Nephron (organoid): Measurements from ENCODE around the gene PARD3.

Experiments used
- H3K27ac Mint-ChIP-seq, 3 experiments: 2 replicates each; pipeline ENCODE4 v1.8.0; 2020; ENCODE audit warnings: mixed read lengths in 3 of 3, mild to moderate bottlenecking in 2 of 3, moderate library complexity in 1 of 3
- H3K27me3 Mint-ChIP-seq: 2 replicates; pipeline ENCODE4 v1.8.0; 2021; ENCODE audit warnings: low read depth, mild to moderate bottlenecking, moderate library complexity, mixed read lengths
- H3K36me3 Mint-ChIP-seq: 2 replicates; pipeline ENCODE4 v1.8.0; 2020; ENCODE audit warnings: low read depth, mixed read lengths
- H3K4me1 Mint-ChIP-seq: 2 replicates; pipeline ENCODE4 v1.8.0; 2020; ENCODE audit warnings: mixed read lengths
- H3K4me3 Mint-ChIP-seq, 3 experiments: 2 replicates each; pipeline ENCODE4 v1.8.0; 2020; ENCODE audit warnings: mild to moderate bottlenecking in 3 of 3, mixed read lengths in 3 of 3, moderate library complexity in 2 of 3
- H3K9me3 Mint-ChIP-seq: 2 replicates; pipeline ENCODE4 v1.8.0; 2020; ENCODE audit warnings: mixed read lengths
- TF ChIP-seq, protein P1 (sequence below), 3 experiments: fragments of 200-600 bp; sonication (generic); IDR thresholded peaks; one replicate each; pipeline ENCODE4 v1.5.0; 2021; ENCODE audit warnings: antibody characterized with exemption in 3 of 3; ENCODE audit not compliant: unreplicated experiment in 3 of 3

The PARD3 gene

DNA sequence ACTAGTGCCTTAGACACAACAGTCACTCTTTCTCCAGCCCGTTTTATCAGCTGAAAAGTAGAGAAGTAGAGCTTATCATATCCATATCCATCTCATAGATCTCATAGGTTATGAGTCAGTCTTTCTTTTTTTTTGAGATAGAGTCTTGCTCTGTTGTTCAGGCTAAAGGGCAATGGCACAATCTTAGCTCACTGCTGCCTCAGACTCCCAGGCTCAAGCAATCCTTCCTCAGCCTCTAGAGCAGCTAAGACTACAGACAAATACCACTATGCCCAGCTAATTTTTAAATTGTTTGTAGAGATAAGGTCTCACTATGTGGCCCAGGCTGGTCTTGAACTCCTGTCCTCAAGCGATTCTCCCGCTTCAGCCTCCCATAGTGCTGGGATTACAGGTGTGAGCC lies 2.5 kb upstream of the PARD3 start:
- no peaks in the 10 kb centered on the region for H3K36me3 Mint-ChIP-seq
- peak overlapping the region in 1 of 3 experiments; percentile 62 for H3K4me3 Mint-ChIP-seq

DNA sequence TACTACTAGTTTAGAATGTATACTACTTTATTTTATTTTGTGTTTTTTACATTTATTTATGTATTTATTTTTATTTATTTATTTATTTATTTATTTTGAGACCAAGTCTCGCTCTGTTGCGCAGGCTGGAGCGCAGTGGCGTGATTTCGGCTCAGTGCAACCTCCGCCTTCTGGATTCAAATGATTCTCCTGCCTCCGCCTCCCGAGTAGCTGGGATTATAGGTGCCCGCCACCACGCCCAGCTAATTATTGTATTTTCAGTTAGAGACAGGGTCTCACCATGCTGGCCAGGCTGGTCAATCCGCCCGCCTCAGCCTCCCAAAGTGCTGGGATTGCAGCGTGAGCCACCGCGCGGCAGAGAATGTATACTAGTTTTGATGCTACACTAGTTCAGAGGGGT lies 2.0 kb upstream of the PARD3 start:
- H3K4me1 Mint-ChIP-seq = peaks cover 28% of the 10 kb centered on the region
- H3K36me3 Mint-ChIP-seq = no peaks in the 10 kb centered on the region
- H3K9me3 Mint-ChIP-seq = no peaks in the 10 kb centered on the region
- TF ChIP-seq, protein P1, sequence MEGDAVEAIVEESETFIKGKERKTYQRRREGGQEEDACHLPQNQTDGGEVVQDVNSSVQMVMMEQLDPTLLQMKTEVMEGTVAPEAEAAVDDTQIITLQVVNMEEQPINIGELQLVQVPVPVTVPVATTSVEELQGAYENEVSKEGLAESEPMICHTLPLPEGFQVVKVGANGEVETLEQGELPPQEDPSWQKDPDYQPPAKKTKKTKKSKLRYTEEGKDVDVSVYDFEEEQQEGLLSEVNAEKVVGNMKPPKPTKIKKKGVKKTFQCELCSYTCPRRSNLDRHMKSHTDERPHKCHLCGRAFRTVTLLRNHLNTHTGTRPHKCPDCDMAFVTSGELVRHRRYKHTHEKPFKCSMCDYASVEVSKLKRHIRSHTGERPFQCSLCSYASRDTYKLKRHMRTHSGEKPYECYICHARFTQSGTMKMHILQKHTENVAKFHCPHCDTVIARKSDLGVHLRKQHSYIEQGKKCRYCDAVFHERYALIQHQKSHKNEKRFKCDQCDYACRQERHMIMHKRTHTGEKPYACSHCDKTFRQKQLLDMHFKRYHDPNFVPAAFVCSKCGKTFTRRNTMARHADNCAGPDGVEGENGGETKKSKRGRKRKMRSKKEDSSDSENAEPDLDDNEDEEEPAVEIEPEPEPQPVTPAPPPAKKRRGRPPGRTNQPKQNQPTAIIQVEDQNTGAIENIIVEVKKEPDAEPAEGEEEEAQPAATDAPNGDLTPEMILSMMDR (IDR thresholded peaks at IDR 0.05; ENCODE audit: unreplicated experiment in 3 of 3) = no peak
- H3K27me3 Mint-ChIP-seq = peaks cover 12% of the 10 kb centered on the region
- H3K4me3 Mint-ChIP-seq = peak overlapping the region; percentile 78 to 86 (median 85)
- peak overlapping the region in 1 of 3 experiments; percentile 64 for H3K27ac Mint-ChIP-seq

More for the DNA sequence above, 2.5 kb upstream of the PARD3 start:
- H3K9me3 Mint-ChIP-seq = no peaks in the 10 kb centered on the region
- peaks cover 23% of the 10 kb centered on the region for H3K4me1 Mint-ChIP-seq
- H3K27me3 Mint-ChIP-seq = peaks cover 12% of the 10 kb centered on the region
- no peak overlapping the region for H3K27ac Mint-ChIP-seq
- TF ChIP-seq, protein P1 (IDR thresholded peaks at IDR 0.05; ENCODE audit: unreplicated experiment in 3 of 3) = no peak

DNA sequence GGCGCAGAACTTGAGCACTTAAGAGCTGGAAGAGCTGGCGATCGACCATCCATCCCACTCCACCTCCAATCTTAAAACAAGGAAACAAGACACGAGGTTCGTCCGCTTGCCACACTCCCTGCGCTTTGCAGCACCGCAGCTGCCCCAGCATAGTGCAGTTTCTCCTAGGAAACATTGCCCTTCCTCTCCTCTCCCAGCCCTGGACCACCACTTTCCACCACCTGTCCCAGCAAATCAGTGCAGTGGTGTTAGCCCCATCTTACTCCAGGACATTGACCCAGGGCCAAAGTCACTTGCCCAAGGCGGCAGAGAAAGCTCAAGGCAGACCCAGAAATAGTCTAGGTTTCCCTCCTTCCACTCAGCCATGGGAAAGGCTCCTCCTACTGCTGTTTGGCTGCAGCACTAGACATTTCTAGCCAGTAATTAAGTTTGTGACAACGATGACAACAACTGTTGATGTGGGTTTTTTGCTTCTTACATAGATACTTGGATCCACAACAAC lies 1.5 kb upstream of the PARD3 start:
- Mint-ChIP-seq H3K27ac (peak overlapping the region; percentile 64 to 84 (median 77)), H3K4me1 (peaks cover 33% of the 10 kb centered on the region), H3K9me3 (no peaks in the 10 kb centered on the region), H3K27me3 (peaks cover 11% of the 10 kb centered on the region), H3K4me3 (peak overlapping the region; percentile 78 to 86 (median 85)), H3K36me3 (no peaks in the 10 kb centered on the region)
- TF ChIP-seq, protein P1 (IDR thresholded peaks at IDR 0.05; ENCODE audit: unreplicated experiment in 3 of 3) = peak in 1 of 3 experiments; percentile 8

DNA sequence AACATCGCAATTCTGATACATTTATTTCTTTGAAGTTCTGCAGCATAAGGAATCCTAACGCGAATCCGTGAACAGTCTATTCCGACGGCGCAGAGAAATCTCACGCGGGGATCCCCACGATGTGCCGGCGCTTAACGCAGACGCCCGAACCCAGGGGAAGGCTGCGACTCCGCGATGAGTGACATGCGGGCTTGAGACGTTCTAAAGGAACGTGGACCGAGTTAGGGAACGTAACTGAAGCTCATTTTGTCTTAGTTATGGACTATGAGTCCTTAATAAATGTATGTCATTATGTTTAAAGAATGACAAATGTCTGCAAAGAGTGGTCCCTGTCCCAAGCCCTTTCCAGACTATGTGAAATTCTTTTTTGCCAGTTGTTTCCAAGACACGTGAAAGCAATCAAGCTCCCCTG lies 995 bp upstream of the PARD3 start:
- Mint-ChIP-seq H3K4me3 (peak overlapping the region; percentile 78 to 86 (median 85)), H3K9me3 (no peaks in the 10 kb centered on the region)

DNA sequence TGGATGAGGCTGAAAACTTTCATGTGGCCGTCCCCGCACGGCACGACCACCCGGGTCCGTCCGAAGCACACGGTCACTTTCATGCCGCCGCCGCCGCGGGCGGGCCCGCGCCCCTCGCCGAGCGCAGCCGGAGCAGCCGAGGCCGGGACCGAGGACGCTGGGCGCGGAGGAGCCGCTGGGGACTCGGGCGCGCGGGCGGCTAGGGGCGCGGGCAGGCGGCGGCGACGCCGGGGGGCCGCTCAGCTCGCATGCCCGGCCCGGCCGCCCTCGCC lies 247 bp downstream of the PARD3 start:
- no peaks in the 10 kb centered on the region for H3K36me3 Mint-ChIP-seq
- H3K4me1 Mint-ChIP-seq = peaks cover 49% of the 10 kb centered on the region
- H3K27me3 Mint-ChIP-seq = peaks cover 9% of the 10 kb centered on the region
- TF ChIP-seq, protein P1 (IDR thresholded peaks at IDR 0.05; ENCODE audit: unreplicated experiment in 3 of 3) = no peak
- H3K27ac Mint-ChIP-seq = peak overlapping the region in 1 of 3 experiments; percentile 43
- peak overlapping the region; percentile 14 to 61 (median 41) for H3K4me3 Mint-ChIP-seq
- H3K9me3 Mint-ChIP-seq = no peaks in the 10 kb centered on the region

More for the DNA sequence above, 995 bp upstream of the PARD3 start:
- Mint-ChIP-seq H3K27ac (peak overlapping the region; percentile 64 to 84 (median 77)), H3K27me3 (peaks cover 9% of the 10 kb centered on the region), H3K4me1 (peaks cover 38% of the 10 kb centered on the region), H3K36me3 (no peaks in the 10 kb centered on the region)
- TF ChIP-seq, protein P1 (IDR thresholded peaks at IDR 0.05; ENCODE audit: unreplicated experiment in 3 of 3) = no peak

DNA sequence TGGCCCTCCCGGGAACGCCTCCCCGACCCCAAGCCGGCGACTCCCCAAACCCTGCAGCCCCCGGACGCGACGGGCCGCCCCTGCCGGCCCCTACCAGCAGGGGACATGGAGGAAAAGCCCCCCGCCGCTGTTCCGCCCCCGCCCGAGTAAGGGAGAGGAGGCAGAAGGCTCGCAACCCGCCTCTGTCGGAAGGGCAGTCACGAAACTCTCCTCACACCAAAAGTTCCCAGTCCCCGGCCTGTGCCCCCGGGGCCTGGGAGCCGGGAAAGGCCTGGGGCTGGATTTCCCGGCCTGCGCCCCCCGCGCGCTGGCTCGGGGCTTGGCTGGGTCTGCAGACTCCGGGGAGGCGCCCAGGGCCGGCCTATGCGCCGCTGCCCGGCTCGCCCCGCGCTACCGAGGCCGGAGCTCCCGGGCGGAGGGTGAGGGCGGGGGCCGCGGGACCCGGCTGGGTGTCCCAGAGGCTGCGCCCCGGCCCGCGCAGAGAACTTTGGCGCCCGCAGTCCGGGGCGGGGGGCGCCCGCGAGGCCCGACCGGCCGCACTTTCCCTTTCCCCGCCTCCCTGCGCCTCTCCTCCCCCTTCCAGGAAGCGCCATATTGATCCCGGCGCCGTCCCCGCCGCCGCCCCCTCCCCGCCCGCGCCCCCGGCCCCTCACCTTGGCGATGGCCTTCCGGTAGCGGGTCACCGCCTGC lies 728 bp downstream of the PARD3 start:
- Mint-ChIP-seq H3K27me3 (peaks cover 5% of the 10 kb centered on the region), H3K4me3 (peak overlapping the region; percentile 92 to 96 (median 96)), H3K36me3 (no peaks in the 10 kb centered on the region), H3K4me1 (peaks cover 54% of the 10 kb centered on the region), H3K9me3 (no peaks in the 10 kb centered on the region), H3K27ac (peak overlapping the region; percentile 92 to 97 (median 97))
- TF ChIP-seq, protein P1 (IDR thresholded peaks at IDR 0.05; ENCODE audit: unreplicated experiment in 3 of 3) = peak in 1 of 3 experiments; percentile 5
